GM13976 (cell line): ENCODE data around the gene RALGAPB.
A peak's percentile ranks its signal among the peaks of the same experiment; 100 is the strongest.
"Not testable (repeated sequence)": the region's sequence is repeated elsewhere in the genome, so short reads cannot be mapped to it uniquely, and the experiment has no call there.

ENCODE experiments used
- DNase-seq: peaks from one replicate; pipeline ENCODE4 v3.0.0; 2012; ENCODE audit warnings: low spot score
- in situ Hi-C: fragments of 300-500 bp; cut with MboI; formaldehyde crosslinking; loops from one replicate; pipeline ENCODE4 v1.12.0; 2022; ENCODE audit warnings: low sequenced_read_pairs, mixed read lengths, inconsistent platforms; ENCODE audit not compliant: unreplicated experiment
- TF ChIP-seq, protein P1 (sequence below): IDR thresholded peaks from 2 replicates; pipeline ENCODE4 v1.5.1; 2012; ENCODE audit warnings: borderline replicate concordance, mild to moderate bottlenecking; ENCODE audit not compliant: insufficient read depth; ENCODE audit errors: extremely low read depth, missing control alignments, control extremely low read depth

RALGAPB gene

DNA sequence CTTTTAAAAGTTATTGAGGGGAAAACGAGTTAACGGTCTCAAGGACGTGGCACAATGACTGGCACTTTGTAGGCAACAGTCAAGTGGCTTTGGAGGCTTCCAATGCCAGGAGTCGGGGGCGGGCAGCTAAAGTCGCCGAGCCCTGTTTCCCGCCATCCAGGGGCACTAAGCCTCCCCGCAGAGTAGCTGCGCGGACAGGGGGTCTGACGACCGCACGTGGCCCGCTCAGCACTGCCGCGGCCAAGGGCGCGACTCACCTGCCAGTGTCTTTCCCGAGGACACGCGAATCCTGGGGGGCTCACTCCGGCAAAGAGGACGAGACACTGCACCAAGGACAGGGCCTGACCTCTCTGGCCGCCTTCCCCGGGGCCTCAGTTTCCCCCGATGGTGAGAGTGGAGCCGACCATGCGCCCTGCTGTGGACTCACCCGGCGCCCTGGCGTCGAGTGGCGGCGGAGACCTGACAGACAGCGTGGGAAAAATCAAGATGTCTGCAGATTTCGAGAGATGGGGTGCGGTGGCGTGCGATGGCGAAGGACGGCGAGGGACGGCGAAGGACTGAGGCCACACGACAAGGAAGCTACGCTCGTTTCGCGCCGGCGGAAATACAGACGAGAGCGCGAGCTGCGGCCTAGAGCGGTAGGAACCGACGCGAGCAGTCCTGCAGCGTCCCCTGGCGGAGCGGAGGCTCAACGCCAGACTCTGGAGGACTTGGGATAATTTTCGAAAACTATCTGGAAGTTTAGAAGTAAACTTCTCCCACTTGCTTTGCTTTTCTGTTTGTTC, 37.7 kb upstream of the RALGAPB start, which contains the start of gene SNHG17:
SNHG17 (minus strand) TSS at position 559 of the 785 bp plus-strand sequence.
- TF ChIP-seq, protein P1, sequence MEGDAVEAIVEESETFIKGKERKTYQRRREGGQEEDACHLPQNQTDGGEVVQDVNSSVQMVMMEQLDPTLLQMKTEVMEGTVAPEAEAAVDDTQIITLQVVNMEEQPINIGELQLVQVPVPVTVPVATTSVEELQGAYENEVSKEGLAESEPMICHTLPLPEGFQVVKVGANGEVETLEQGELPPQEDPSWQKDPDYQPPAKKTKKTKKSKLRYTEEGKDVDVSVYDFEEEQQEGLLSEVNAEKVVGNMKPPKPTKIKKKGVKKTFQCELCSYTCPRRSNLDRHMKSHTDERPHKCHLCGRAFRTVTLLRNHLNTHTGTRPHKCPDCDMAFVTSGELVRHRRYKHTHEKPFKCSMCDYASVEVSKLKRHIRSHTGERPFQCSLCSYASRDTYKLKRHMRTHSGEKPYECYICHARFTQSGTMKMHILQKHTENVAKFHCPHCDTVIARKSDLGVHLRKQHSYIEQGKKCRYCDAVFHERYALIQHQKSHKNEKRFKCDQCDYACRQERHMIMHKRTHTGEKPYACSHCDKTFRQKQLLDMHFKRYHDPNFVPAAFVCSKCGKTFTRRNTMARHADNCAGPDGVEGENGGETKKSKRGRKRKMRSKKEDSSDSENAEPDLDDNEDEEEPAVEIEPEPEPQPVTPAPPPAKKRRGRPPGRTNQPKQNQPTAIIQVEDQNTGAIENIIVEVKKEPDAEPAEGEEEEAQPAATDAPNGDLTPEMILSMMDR = peak; percentile 100
- DNase-seq = peak; percentile 93
- in situ Hi-C loops = no loop called here

DNA sequence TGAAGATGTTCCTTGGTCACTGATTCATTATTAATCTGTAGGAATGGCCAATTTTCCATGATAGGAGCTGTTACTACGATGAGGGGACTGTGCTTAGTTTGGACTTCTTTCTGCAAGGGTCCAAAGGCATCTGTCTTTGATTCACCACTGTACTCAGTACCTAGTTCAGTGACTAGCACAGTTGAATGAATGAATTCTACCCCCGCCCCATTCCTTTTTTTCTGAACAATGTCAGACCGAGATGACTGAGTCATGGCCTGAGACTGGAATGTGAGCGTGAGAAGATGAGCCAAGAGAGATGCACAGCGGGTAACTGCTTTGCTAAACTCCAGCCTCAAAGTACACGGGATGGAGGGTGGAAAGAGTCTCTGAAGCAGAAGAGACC, 37.1 kb upstream of the RALGAPB start:
- in situ Hi-C loops = no loop called here
- TF ChIP-seq, protein P1 = no peak
- no peak for DNase-seq

DNA sequence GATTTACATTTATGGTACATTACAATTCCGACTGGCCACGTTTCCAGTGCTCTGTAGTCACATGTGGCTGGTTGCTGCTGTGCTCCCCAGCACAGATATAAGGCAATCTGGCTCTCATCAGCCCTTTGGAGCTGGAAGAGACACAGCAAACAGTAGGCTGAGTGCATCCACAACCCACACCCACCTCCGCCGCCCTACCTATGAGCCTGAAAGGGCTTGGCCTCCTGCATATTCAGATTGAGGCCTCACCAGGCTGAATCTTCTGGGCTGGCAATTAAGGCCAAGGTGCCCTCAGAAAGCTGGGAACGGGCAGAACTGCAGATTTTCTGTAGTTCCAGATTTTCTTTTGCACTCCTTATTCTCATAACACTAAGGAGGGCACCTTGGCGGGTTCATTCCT, 34.8 kb upstream of the RALGAPB start:
- TF ChIP-seq, protein P1 = no peak
- no peak for DNase-seq
- in situ Hi-C loops = no loop called here

DNA sequence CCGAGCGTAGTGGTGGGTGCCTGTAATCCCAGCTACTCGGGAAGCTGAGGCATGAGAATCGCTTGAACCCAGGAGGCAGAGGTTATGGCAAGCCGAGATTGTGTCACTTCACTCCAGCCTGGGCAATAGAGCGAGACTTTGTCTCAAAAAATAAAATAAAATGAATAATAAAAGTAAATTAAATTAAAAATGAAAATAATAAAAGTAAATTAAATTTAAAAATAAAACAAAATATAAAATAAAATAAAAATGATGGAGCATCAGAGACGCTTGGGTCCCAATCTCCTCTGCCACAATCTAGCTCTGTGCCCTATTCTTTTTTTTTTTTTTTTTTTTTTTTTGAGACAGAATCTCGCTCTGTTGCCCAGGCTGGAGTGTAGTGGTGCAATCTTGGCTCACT, 31.5 kb upstream of the RALGAPB start:
- DNase-seq, in situ Hi-C loops: not testable (repeated sequence)

DNA sequence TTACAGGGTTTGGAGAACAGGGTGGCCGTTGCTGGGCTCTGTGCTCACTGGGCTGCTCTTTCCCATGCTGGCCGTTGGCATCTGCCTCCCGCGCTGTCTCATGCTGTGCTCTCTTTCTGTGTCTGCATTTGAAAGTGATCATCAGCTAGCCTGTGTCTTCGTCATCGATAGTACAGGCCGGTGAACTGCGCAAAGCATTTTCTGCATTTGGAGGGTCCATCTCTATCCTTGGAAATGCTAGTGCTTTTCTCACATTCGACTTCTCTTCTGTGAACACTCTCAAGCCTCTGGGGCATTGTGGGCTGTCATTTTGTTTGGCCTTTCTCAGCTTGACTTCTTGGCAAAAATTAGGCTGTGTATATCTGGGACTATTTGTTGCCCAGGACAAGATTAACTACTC, 30.7 kb upstream of the RALGAPB start:
- in situ Hi-C loops = no loop called here
- DNase-seq = no peak
- TF ChIP-seq, protein P1 = no peak

DNA sequence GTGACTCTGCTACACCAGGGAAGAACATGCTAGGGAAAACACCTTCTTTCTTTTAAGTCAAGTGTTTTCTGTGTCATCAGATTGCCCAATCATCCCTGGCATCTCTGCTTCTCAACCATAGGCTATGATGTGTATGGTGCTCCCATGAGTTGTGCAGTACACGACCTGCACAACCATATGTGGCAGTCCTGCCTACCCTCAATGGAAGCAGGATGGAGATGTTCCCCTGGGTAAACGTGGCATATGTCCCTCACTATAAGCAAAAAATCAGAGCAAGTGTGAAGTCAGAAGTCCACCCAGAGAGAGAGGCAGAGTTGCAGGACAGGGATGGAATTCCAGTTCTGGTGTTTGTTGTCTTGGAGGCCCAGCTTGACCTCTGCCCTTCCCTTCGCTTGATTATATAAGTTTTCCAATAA, 27.3 kb upstream of the RALGAPB start:
- TF ChIP-seq, protein P1 = no peak
- DNase-seq = no peak
- in situ Hi-C loops = no loop called here

DNA sequence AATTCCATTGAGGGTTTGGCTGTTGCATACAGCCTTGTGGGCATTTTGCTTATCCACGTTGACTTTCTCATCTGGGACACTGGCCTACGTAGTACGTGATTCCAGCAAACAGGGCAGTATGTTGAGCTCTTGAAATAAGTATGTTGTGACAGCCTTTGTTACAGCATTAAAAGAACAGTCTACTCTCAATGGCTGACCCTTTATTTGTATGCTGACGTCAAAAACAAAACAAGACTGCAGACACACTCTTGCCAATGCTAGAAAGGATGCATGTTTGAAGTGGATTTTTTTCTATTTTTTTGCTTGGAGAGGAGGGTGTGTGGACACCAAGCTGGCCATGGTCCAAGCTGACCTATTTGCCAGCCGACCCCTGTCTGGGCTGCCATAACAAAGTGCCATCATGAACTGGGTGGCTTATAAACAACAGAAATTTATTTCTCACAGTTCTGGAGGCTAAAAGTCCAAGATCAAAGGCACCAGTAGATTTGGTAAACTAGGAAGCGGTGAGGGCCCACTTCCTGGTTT, 26.7 kb upstream of the RALGAPB start:
- TF ChIP-seq, protein P1 = no peak
- DNase-seq = no peak
- in situ Hi-C loops = no loop called here
